RWPE1 (cell line): ENCODE measurements around the gene NEK3.
"Not testable (repeated sequence)": the region's sequence is repeated elsewhere in the genome, so short reads cannot be mapped to it uniquely, and the experiment has no call there.

Experiments used
- CTCF ChIA-PET: fragments of 350-600 bp; sonication (Branson Sonifier 250); formaldehyde crosslinking; extraction: SDS; loops from one replicate; lab custom pipeline; 2021; lab: Yijun Ruan, JAX
- POLR2A ChIA-PET: fragments of 400-600 bp; formaldehyde crosslinking; extraction: SDS; loops from one replicate; lab custom pipeline; 2020; ENCODE audit warnings: antibody characterized with exemption; ENCODE audit not compliant: low non-redundant PET; lab: Yijun Ruan, JAX
- DNase-seq: peaks from one replicate; pipeline ENCODE4 v3.0.0; 2012; ENCODE audit warnings: low spot score
- H3K27ac ChIP-seq: fragments of 450-650 bp; 2 replicates; pipeline ENCODE4 v1.5.1; 2017
- CTCF ChIP-seq: fragments of 450-650 bp; conservative IDR thresholded peaks from 2 replicates; pipeline ENCODE4 v1.5.1; 2017; ENCODE audit warnings: low read depth, mild to moderate bottlenecking

NEK3 gene

GRCh38 chr13:52096062-52096461, 63.3 kb downstream of the NEK3 start:
- DNase-seq, result no peak
- CTCF ChIA-PET, result interaction anchor here (0.6 kb wide), 1 partner anchor 27 kb away, joined by 5 read pairs; no protein-coding TSS in a partner anchor
- no peak for TF ChIP-seq CTCF
- POLR2A ChIA-PET, result no interaction called here
- H3K27ac ChIP-seq, result no peak overlapping the region

GRCh38 chr13:52092087-52092486, 67.3 kb downstream of the NEK3 start:
- TF ChIP-seq CTCF, result no peak
- no peak overlapping the region for H3K27ac ChIP-seq
- CTCF ChIA-PET, result no interaction called here
- no peak for DNase-seq
- POLR2A ChIA-PET, result no interaction called here

- CTCF ChIA-PET, result no interaction called here
- DNase-seq, result no peak
- H3K27ac ChIP-seq, result no peak overlapping the region
- TF ChIP-seq CTCF, result no peak
- POLR2A ChIA-PET, result no interaction called here
Observed at GRCh38 chr13:52091473-52091872, 67.9 kb downstream of the NEK3 start.

- no peak overlapping the region for H3K27ac ChIP-seq
- ChIA-PET POLR2A (no interaction called here), CTCF (no interaction called here)
- DNase-seq, result no peak
- no peak for TF ChIP-seq CTCF
Observed at GRCh38 chr13:52085421-52085820, 74.0 kb downstream of the NEK3 start.

- POLR2A ChIA-PET, H3K27ac ChIP-seq, DNase-seq, CTCF ChIA-PET: not testable (repeated sequence)
Observed at GRCh38 chr13:52084981-52085380, 74.4 kb downstream of the NEK3 start.
